Coronary artery (tissue), 2 donors: ENCODE measurements around the gene PML.
A peak's percentile ranks its signal among the peaks of the same experiment; 100 is the strongest.
"Not testable (repeated sequence)": the region's sequence is repeated elsewhere in the genome, so short reads cannot be mapped to it uniquely, and the experiment has no call there.

Experiments used
- DNase-seq: peaks from one replicate; pipeline ENCODE4 v3.0.0-alpha.2; 2017; ENCODE audit warnings: low spot score
- H3K27ac ChIP-seq, 2 donors: fragments of 200-600 bp; sonication (generic); one replicate each; pipeline ENCODE4 v1.5.1; 2016 to 2019
- H3K4me3 ChIP-seq: fragments of 200-600 bp; sonication (generic); 2 replicates; pipeline ENCODE4 v1.5.1; 2016; ENCODE audit warnings: mild to moderate bottlenecking, moderate library complexity
- CTCF ChIP-seq: fragments of 200-600 bp; sonication (generic); IDR thresholded peaks from one replicate; pipeline ENCODE4 v1.5.1; 2019; ENCODE audit warnings: antibody characterized with exemption

PML gene

GRCh38 chr15:74045184-74045583, 50.7 kb downstream of the PML start:
- no peak for DNase-seq
- H3K27ac ChIP-seq, result peak overlapping the region in 1 of 2 donors; percentile 75

GRCh38 chr15:74045636-74046274, 51.2 kb downstream of the PML start:
- no peak for TF ChIP-seq CTCF
- Histone ChIP-seq H3K27ac (peak overlapping the region in 1 of 2 donors; percentile 59), H3K4me3 (no peak overlapping the region)
- no peak for DNase-seq

More at GRCh38 chr15:74045184-74045583, 50.7 kb downstream of the PML start:
- H3K4me3 ChIP-seq, result no peak overlapping the region
- TF ChIP-seq CTCF, result no peak

- TF ChIP-seq CTCF, result no peak
- peak overlapping the region in 1 of 2 donors; percentile 59 for H3K27ac ChIP-seq
- DNase-seq, result no peak
- no peak overlapping the region for H3K4me3 ChIP-seq
Observed at GRCh38 chr15:74046275-74046674, 51.8 kb downstream of the PML start.

- Histone ChIP-seq H3K27ac (peak overlapping the region; percentile 91 to 94), H3K4me3 (no peak overlapping the region)
- TF ChIP-seq CTCF, result no peak
- no peak for DNase-seq
Observed at GRCh38 chr15:74050127-74050526, 55.6 kb downstream of the PML start.

DNA sequence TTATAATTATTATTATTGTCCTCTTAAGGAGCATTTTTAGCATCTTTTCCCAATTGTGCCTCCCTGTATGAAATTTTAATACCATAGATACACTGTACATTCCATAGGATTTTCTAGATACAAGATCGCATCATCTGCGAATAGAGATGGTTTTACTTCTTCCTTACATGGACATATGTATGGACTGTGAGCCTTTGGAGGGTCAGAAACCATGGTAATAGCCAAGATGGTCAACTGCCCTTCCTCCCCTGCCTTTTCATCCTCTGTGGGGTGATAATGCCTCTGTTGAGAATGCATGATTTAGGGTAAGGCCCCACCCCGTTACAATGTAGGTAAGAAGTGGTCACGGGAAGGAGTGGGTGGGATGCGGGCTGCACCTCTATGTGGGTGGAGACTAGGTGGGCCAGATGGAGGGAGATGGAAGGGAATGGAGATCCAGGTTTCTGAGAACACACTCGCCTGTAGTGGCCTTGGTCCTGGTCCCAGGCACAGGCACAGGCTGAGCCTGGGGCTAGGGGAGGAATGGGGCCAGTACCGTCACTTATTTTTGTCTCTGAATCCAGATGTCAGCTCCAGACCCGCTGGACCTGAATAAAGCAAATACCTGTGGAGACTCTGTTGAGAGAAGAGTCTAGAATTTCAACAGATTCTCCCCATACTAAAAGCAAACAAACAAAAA, 56.2 kb downstream of the PML start:
- DNase-seq, result peak; percentile 78
- peak overlapping the region; percentile 38 for H3K4me3 ChIP-seq
- H3K27ac ChIP-seq, result peak overlapping the region; percentile 91 to 94
- TF ChIP-seq CTCF, result no peak

- peak overlapping the region; percentile 91 to 94 for H3K27ac ChIP-seq
- not testable (repeated sequence) for H3K4me3 ChIP-seq
- peak; percentile 73 for DNase-seq
Observed at GRCh38 chr15:74052271-74053260, 58.0 kb downstream of the PML start.

DNA sequence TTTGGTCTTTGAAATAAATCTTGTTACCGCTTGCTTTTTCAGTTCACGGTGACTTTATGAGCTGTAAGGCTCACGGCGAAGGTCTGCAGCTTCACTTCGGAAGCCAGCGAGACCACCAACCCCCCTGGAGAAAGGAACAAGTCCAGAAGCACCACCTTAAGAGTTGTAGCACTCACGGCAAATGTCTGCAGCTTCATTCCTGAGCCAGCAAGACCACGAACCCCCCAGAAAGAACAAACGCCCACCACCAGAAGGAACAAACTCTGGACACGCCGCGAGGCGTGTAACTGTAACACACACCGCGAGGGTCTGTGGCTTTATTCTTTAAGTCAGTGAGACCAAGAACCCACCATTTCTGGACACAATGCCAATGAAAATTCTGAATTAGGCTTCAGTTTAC, 59.0 kb downstream of the PML start:
- peak; percentile 68 for DNase-seq
- TF ChIP-seq CTCF, result no peak
- H3K27ac ChIP-seq, result peak overlapping the region; percentile 35 to 94
- no peak overlapping the region for H3K4me3 ChIP-seq
